GM06990 (cell line): ENCODE measurements around the gene RIPPLY2.
"Not testable (repeated sequence)": the region's sequence is repeated elsewhere in the genome, so short reads cannot be mapped to it uniquely, and the experiment has no call there.

Experiments used
- DNase-seq: peaks from one replicate; pipeline ENCODE4 v3.0.0-alpha.2; 2011; ENCODE audit not compliant: insufficient read length; ENCODE audit errors: extremely low read depth
- H3K27me3 ChIP-seq: replicated peaks from 2 replicates; pipeline ENCODE4 v1.6.0; 2011; ENCODE audit warnings: low read length; ENCODE audit not compliant: control insufficient read depth, insufficient read depth
- H3K36me3 ChIP-seq: 2 replicates; pipeline ENCODE4 v1.5.1; 2011; ENCODE audit warnings: low read length; ENCODE audit not compliant: control insufficient read depth, insufficient read depth
- H3K4me3 ChIP-seq: replicated peaks from 2 replicates; pipeline ENCODE4 v1.5.1; 2011; ENCODE audit warnings: low read depth, mild to moderate bottlenecking, control low read depth, low read length
- CTCF ChIP-seq: IDR thresholded peaks from 2 replicates; pipeline ENCODE4 v1.5.1; 2011; ENCODE audit warnings: low read length, control low read depth, mild to moderate bottlenecking, inconsistent platforms; ENCODE audit not compliant: insufficient read depth, poor library complexity, severe bottlenecking

Gene RIPPLY2

GRCh38 chr6:83891586-83891985, 38.4 kb downstream of the RIPPLY2 start:
- no peak overlapping the region for H3K4me3 ChIP-seq
- H3K36me3 ChIP-seq = no peaks in the 10 kb centered on the region
- no peak for TF ChIP-seq CTCF
- DNase-seq = no peak
- H3K27me3 ChIP-seq = no peaks in the 10 kb centered on the region

GRCh38 chr6:83893024-83893423, 39.9 kb downstream of the RIPPLY2 start:
- DNase-seq = no peak
- no peaks in the 10 kb centered on the region for H3K27me3 ChIP-seq
- no peak for TF ChIP-seq CTCF

GRCh38 chr6:83897094-83897493, 43.9 kb downstream of the RIPPLY2 start:
- H3K27me3 ChIP-seq, DNase-seq, H3K4me3 ChIP-seq, H3K36me3 ChIP-seq: not testable (repeated sequence)

More at GRCh38 chr6:83893024-83893423, 39.9 kb downstream of the RIPPLY2 start:
- H3K36me3 ChIP-seq = no peaks in the 10 kb centered on the region
- H3K4me3 ChIP-seq = no peak overlapping the region

- no peak for DNase-seq
Observed at GRCh38 chr6:83901624-83902023, 48.5 kb downstream of the RIPPLY2 start.

GRCh38 chr6:83904395-83904794, 51.2 kb downstream of the RIPPLY2 start:
- Histone ChIP-seq H3K36me3 (no peaks in the 10 kb centered on the region), H3K27me3 (no peaks in the 10 kb centered on the region), H3K4me3 (no peak overlapping the region)
- no peak for DNase-seq
- no peak for TF ChIP-seq CTCF

More at GRCh38 chr6:83901624-83902023, 48.5 kb downstream of the RIPPLY2 start:
- no peaks in the 10 kb centered on the region for H3K36me3 ChIP-seq
- H3K4me3 ChIP-seq = no peak overlapping the region
- TF ChIP-seq CTCF = no peak
- H3K27me3 ChIP-seq = no peaks in the 10 kb centered on the region

- Histone ChIP-seq H3K4me3 (no peak overlapping the region), H3K27me3 (no peaks in the 10 kb centered on the region), H3K36me3 (no peaks in the 10 kb centered on the region)
- no peak for TF ChIP-seq CTCF
- DNase-seq = no peak
Observed at GRCh38 chr6:83905648-83906047, 52.5 kb downstream of the RIPPLY2 start.
